NCI-H82 treated with DMSO at 0.1 percent for 48 hours (cell line): ENCODE data around the gene VWA8.
"Not testable (repeated sequence)": the region's sequence is repeated elsewhere in the genome, so short reads cannot be mapped to it uniquely, and the experiment has no call there.

ENCODE experiments used
- DNase-seq: peaks from one replicate; lab custom pipeline; 2025; ENCODE audit not compliant: unreplicated experiment; lab: John Stamatoyannopoulos, UW

Gene VWA8

GRCh38 chr13:41541142-41541938 lies 419.6 kb downstream of the VWA8 start:
- no peak for DNase-seq

GRCh38 chr13:41540240-41540639 lies 420.7 kb downstream of the VWA8 start:
- DNase-seq: not testable (repeated sequence)

- DNase-seq: no peak
Observed at GRCh38 chr13:41533266-41534052, 427.4 kb downstream of the VWA8 start.

GRCh38 chr13:41528021-41528420 lies 432.9 kb downstream of the VWA8 start:
- DNase-seq: no peak

- no peak for DNase-seq
Observed at GRCh38 chr13:41520660-41521630, 440.0 kb downstream of the VWA8 start.

GRCh38 chr13:41520016-41520659 lies 440.8 kb downstream of the VWA8 start:
- DNase-seq: no peak
